Measurements from ENCODE around the gene FBRS. TPM values are rescaled to one million over a fixed set of nuclear protein-coding genes. Genes with fewer than 3 reads are reported as not detected.

Gene FBRS
- polyA plus RNA-seq (2012; ENCODE audit: low read depth, missing spikeins): 47.2 TPM

GRCh38 chr16:30657866-30658730, at the start of gene FBRS:
Gene FBRS (plus strand): TSS chr16:30658431. CDS start chr16:30659519, 1,088 bp downstream.
- peak; percentile 98 for FAIRE-seq
- DNase-seq (ENCODE audit: insufficient read length, low spot score): peak; percentile 86
- TF ChIP-seq POLR2AphosphoS5 (IDR thresholded peaks at IDR 0.05; ENCODE audit: low read depth, low read length) (peak; percentile 86), SPI1 (IDR thresholded peaks at IDR 0.05; ENCODE audit: low read depth, low read length) (peak; percentile 63), POLR2A (IDR thresholded peaks at IDR 0.05; ENCODE audit: low read depth, low read length) (peak; percentile 79), TAF1 (IDR thresholded peaks at IDR 0.05; ENCODE audit: low read depth, low read length) (peak; percentile 60), PAX5 (IDR thresholded peaks at IDR 0.05; ENCODE audit: insufficient read depth, low read length, severe bottlenecking) (peak; percentile 45), POU2F2 (IDR thresholded peaks at IDR 0.05; ENCODE audit: low read depth, low read length) (0 out of 2 replicates have a peak, but pooled peaks have one; percentile 25)

GRCh38 chr16:30609002-30609925, 49.0 kb upstream of the FBRS start:
- TF ChIP-seq PAX5 (IDR thresholded peaks at IDR 0.05; ENCODE audit: insufficient read depth, low read length, severe bottlenecking) (no peak), POLR2A (IDR thresholded peaks at IDR 0.05; ENCODE audit: low read depth, low read length) (0 out of 2 replicates have a peak, but pooled peaks have one; percentile 2)
- DNase-seq (ENCODE audit: insufficient read length, low spot score) (peak; percentile 56), FAIRE-seq (no peak)

- FAIRE-seq (peak; percentile 90), DNase-seq (ENCODE audit: insufficient read length, low spot score) (peak; percentile 89)
- TF ChIP-seq POU2F2 (IDR thresholded peaks at IDR 0.05; ENCODE audit: low read depth, low read length): peak; percentile 45; the same call in 1 of the 2 replicates
- TF ChIP-seq PAX5 (IDR thresholded peaks at IDR 0.05; ENCODE audit: insufficient read depth, low read length, severe bottlenecking): no peak
- peak; percentile 74 for TF ChIP-seq POLR2A (IDR thresholded peaks at IDR 0.05; ENCODE audit: low read depth, low read length)
- peak; percentile 63 for TF ChIP-seq POLR2AphosphoS5 (IDR thresholded peaks at IDR 0.05; ENCODE audit: low read depth, low read length)
- peak; percentile 94 for TF ChIP-seq TAF1 (IDR thresholded peaks at IDR 0.05; ENCODE audit: low read depth, low read length)
- no peak for TF ChIP-seq SPI1 (IDR thresholded peaks at IDR 0.05; ENCODE audit: low read depth, low read length)
Observed at GRCh38 chr16:30609926-30610839, 48.0 kb upstream of the FBRS start, which contains the start of gene ZNF689. Gene ZNF689 (minus strand): TSS chr16:30610389. CDS start chr16:30610041, 348 bp downstream.

GRCh38 chr16:30615358-30616091, 42.7 kb upstream of the FBRS start:
- no peak for TF ChIP-seq SPI1 (IDR thresholded peaks at IDR 0.05; ENCODE audit: low read depth, low read length)
- TF ChIP-seq POU2F2 (IDR thresholded peaks at IDR 0.05; ENCODE audit: low read depth, low read length): no peak
- no peak for TF ChIP-seq POLR2AphosphoS5 (IDR thresholded peaks at IDR 0.05; ENCODE audit: low read depth, low read length)
- no peak for TF ChIP-seq TAF1 (IDR thresholded peaks at IDR 0.05; ENCODE audit: low read depth, low read length)
- no peak for TF ChIP-seq PAX5 (IDR thresholded peaks at IDR 0.05; ENCODE audit: insufficient read depth, low read length, severe bottlenecking)
- no peak for TF ChIP-seq POLR2A (IDR thresholded peaks at IDR 0.05; ENCODE audit: low read depth, low read length)
- no peak for DNase-seq (ENCODE audit: insufficient read length, low spot score)
- peak; percentile 74 for FAIRE-seq

GRCh38 chr16:30619202-30619601, 39.0 kb upstream of the FBRS start:
- no peak for FAIRE-seq
- no peak for TF ChIP-seq TAF1 (IDR thresholded peaks at IDR 0.05; ENCODE audit: low read depth, low read length)
- no peak for TF ChIP-seq SPI1 (IDR thresholded peaks at IDR 0.05; ENCODE audit: low read depth, low read length)
- TF ChIP-seq POLR2A (IDR thresholded peaks at IDR 0.05; ENCODE audit: low read depth, low read length): no peak
- no peak for TF ChIP-seq POU2F2 (IDR thresholded peaks at IDR 0.05; ENCODE audit: low read depth, low read length)
- no peak for TF ChIP-seq PAX5 (IDR thresholded peaks at IDR 0.05; ENCODE audit: insufficient read depth, low read length, severe bottlenecking)
- no peak for TF ChIP-seq POLR2AphosphoS5 (IDR thresholded peaks at IDR 0.05; ENCODE audit: low read depth, low read length)
- DNase-seq (ENCODE audit: insufficient read length, low spot score): no peak

- TF ChIP-seq SPI1 (IDR thresholded peaks at IDR 0.05; ENCODE audit: low read depth, low read length) (no peak), POLR2A (IDR thresholded peaks at IDR 0.05; ENCODE audit: low read depth, low read length) (no peak), POU2F2 (IDR thresholded peaks at IDR 0.05; ENCODE audit: low read depth, low read length) (no peak), PAX5 (IDR thresholded peaks at IDR 0.05; ENCODE audit: insufficient read depth, low read length, severe bottlenecking) (no peak)
- FAIRE-seq: no peak
- no peak for DNase-seq (ENCODE audit: insufficient read length, low spot score)
Observed at GRCh38 chr16:30619638-30620037, 38.6 kb upstream of the FBRS start.

GRCh38 chr16:30620169-30620568, 38.1 kb upstream of the FBRS start:
- FAIRE-seq: no peak
- TF ChIP-seq TAF1 (IDR thresholded peaks at IDR 0.05; ENCODE audit: low read depth, low read length) (no peak), POLR2AphosphoS5 (IDR thresholded peaks at IDR 0.05; ENCODE audit: low read depth, low read length) (no peak), POU2F2 (IDR thresholded peaks at IDR 0.05; ENCODE audit: low read depth, low read length) (no peak), SPI1 (IDR thresholded peaks at IDR 0.05; ENCODE audit: low read depth, low read length) (no peak), POLR2A (IDR thresholded peaks at IDR 0.05; ENCODE audit: low read depth, low read length) (no peak), PAX5 (IDR thresholded peaks at IDR 0.05; ENCODE audit: insufficient read depth, low read length, severe bottlenecking) (no peak)

GRCh38 chr16:30621765-30622164, 36.5 kb upstream of the FBRS start:
- DNase-seq (ENCODE audit: insufficient read length, low spot score) (no peak), FAIRE-seq (no peak)
- no peak for TF ChIP-seq PAX5 (IDR thresholded peaks at IDR 0.05; ENCODE audit: insufficient read depth, low read length, severe bottlenecking)

More at GRCh38 chr16:30620169-30620568, 38.1 kb upstream of the FBRS start:
- DNase-seq (ENCODE audit: insufficient read length, low spot score): no peak
